Body of pancreas (tissue), 4 donors: ENCODE results near the gene GSS.

Source experiments
- CTCF ChIP-seq, 7 experiments: fragments of 450-650 bp in 4 of 7; fragments of 200-600 bp in 3 of 7; sonication (generic) in 3 of 7; IDR thresholded peaks; one replicate each; pipeline ENCODE4 v1.5.1; 2016 to 2019; ENCODE audit warnings: antibody characterized with exemption in 7 of 7
- POLR2A ChIP-seq, 3 donors: fragments of 450-650 bp; IDR thresholded peaks; one replicate each; pipeline ENCODE4 v1.6.1; 2016; ENCODE audit warnings: antibody characterized with exemption in 3 of 3, mild to moderate bottlenecking in 2 of 3

- TF ChIP-seq POLR2A (IDR thresholded peaks at IDR 0.05) (no peak), CTCF (IDR thresholded peaks at IDR 0.05) (no peak)
Observed at GRCh38 chr20:34974246-34974645, 18.6 kb upstream of the GSS start.
